Nephron (organoid): ENCODE measurements around the gene PCA3.
"Not testable (repeated sequence)": the region's sequence is repeated elsewhere in the genome, so short reads cannot be mapped to it uniquely, and the experiment has no call there.

ENCODE experiments used
- H3K27ac Mint-ChIP-seq, 3 experiments: 2 replicates each; pipeline ENCODE4 v1.8.0; 2020; ENCODE audit warnings: mixed read lengths in 3 of 3, mild to moderate bottlenecking in 2 of 3, moderate library complexity in 1 of 3
- H3K27me3 Mint-ChIP-seq: 2 replicates; pipeline ENCODE4 v1.8.0; 2021; ENCODE audit warnings: low read depth, mild to moderate bottlenecking, moderate library complexity, mixed read lengths
- H3K36me3 Mint-ChIP-seq: 2 replicates; pipeline ENCODE4 v1.8.0; 2020; ENCODE audit warnings: low read depth, mixed read lengths
- H3K4me1 Mint-ChIP-seq: 2 replicates; pipeline ENCODE4 v1.8.0; 2020; ENCODE audit warnings: mixed read lengths
- H3K4me3 Mint-ChIP-seq, 3 experiments: 2 replicates each; pipeline ENCODE4 v1.8.0; 2020; ENCODE audit warnings: mild to moderate bottlenecking in 3 of 3, mixed read lengths in 3 of 3, moderate library complexity in 2 of 3
- H3K9me3 Mint-ChIP-seq: 2 replicates; pipeline ENCODE4 v1.8.0; 2020; ENCODE audit warnings: mixed read lengths
- CTCF ChIP-seq, 3 experiments: fragments of 200-600 bp; sonication (generic); IDR thresholded peaks; one replicate each; pipeline ENCODE4 v1.5.0; 2021; ENCODE audit warnings: antibody characterized with exemption in 3 of 3; ENCODE audit not compliant: unreplicated experiment in 3 of 3

PCA3 gene

DNA sequence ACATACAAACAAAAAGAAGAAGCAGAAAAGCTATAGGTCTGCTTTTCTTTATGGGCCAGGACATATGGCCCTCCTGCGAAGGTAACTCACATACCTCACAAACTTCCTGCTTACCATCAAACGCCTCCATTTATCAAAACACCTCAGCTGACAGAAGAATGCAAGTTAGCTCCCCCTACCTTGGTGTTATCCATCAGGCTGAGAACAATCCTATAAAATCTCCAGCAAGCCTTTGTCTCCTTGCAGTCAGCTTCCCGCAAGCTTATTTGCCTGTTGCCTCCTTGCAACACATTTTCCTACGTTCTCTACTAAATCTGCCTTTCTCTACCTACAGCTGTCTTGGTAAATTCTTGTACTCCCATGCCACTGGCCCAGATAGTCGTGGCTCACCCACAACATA, 22.7 kb upstream of the PCA3 start:
- Mint-ChIP-seq H3K4me1 (no peaks in the 10 kb centered on the region), H3K9me3 (peaks cover 4% of the 10 kb centered on the region), H3K36me3 (no peaks in the 10 kb centered on the region), H3K27ac (no peak overlapping the region), H3K27me3 (peaks cover 8% of the 10 kb centered on the region), H3K4me3 (no peak overlapping the region)
- TF ChIP-seq CTCF (IDR thresholded peaks at IDR 0.05; ENCODE audit: unreplicated experiment in 3 of 3), result no peak

- not testable (repeated sequence) for H3K27me3 Mint-ChIP-seq, H3K27ac Mint-ChIP-seq, H3K36me3 Mint-ChIP-seq, H3K9me3 Mint-ChIP-seq, H3K4me1 Mint-ChIP-seq, H3K4me3 Mint-ChIP-seq
These were observed 21.3 kb upstream of the PCA3 start for GRCh38 chr9:76742890-76743289.

- Mint-ChIP-seq H3K36me3 (no peaks in the 10 kb centered on the region), H3K9me3 (peaks cover 4% of the 10 kb centered on the region), H3K27me3 (peaks cover 11% of the 10 kb centered on the region), H3K4me3 (no peak overlapping the region), H3K4me1 (peaks cover 9% of the 10 kb centered on the region), H3K27ac (no peak overlapping the region)
- no peak for TF ChIP-seq CTCF (IDR thresholded peaks at IDR 0.05; ENCODE audit: unreplicated experiment in 3 of 3)
These were observed 20.3 kb upstream of the PCA3 start for GRCh38 chr9:76743931-76744330.

DNA sequence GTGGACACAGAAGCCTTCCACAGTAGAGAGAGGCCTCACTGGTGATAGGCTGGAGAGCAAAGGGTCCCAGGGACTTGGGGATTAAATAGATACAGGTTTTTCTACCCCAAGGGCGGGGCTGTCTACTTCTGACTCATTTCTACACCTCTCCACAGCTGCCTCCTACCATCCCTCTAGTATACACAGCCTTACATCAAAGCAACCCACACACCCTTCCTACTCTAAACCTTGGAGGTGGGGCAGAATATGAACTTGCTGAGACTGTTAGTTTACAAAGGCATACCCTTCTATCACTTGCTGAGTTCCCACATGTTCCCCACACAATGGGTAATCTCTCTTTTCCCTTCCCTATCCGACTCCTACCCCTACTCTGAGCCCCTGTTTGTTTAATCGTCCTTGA, 19.9 kb upstream of the PCA3 start:
- H3K36me3 Mint-ChIP-seq, result no peaks in the 10 kb centered on the region
- TF ChIP-seq CTCF (IDR thresholded peaks at IDR 0.05; ENCODE audit: unreplicated experiment in 3 of 3), result no peak
- H3K4me3 Mint-ChIP-seq, result no peak overlapping the region
- H3K4me1 Mint-ChIP-seq, result peaks cover 13% of the 10 kb centered on the region
- no peak overlapping the region for H3K27ac Mint-ChIP-seq
- peaks cover 4% of the 10 kb centered on the region for H3K9me3 Mint-ChIP-seq
- peaks cover 11% of the 10 kb centered on the region for H3K27me3 Mint-ChIP-seq

GRCh38 chr9:76751001-76751400, 13.2 kb upstream of the PCA3 start:
- H3K9me3 Mint-ChIP-seq, result no peaks in the 10 kb centered on the region
- peaks cover 7% of the 10 kb centered on the region for H3K27me3 Mint-ChIP-seq
- H3K36me3 Mint-ChIP-seq, result no peaks in the 10 kb centered on the region
- H3K27ac Mint-ChIP-seq, result peak overlapping the region; percentile 30 to 61 (median 55)
- no peak for TF ChIP-seq CTCF (IDR thresholded peaks at IDR 0.05; ENCODE audit: unreplicated experiment in 3 of 3)
- no peak overlapping the region for H3K4me3 Mint-ChIP-seq
- H3K4me1 Mint-ChIP-seq, result peaks cover 38% of the 10 kb centered on the region

DNA sequence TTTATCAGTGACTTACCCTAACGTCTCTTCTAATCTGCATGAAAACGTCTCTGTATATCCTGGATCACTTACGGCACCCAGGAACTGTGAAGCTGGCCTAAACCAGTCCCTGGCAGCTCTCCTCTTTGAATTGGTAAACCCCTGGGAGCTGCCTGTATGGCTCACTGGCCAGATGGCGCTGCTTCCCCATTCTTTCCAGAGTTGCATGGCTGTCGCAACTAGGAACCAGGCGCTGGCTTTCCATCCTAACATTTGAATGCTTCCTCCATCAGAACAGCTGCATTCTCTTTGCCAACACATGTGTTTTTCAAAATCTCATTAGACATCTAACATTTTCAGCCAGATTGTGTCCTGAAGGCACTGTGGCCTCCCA, 8.0 kb upstream of the PCA3 start:
- no peaks in the 10 kb centered on the region for H3K9me3 Mint-ChIP-seq
- TF ChIP-seq CTCF (IDR thresholded peaks at IDR 0.05; ENCODE audit: unreplicated experiment in 3 of 3), result peak in 1 of 3 experiments; percentile 23

More for the DNA sequence above, 8.0 kb upstream of the PCA3 start:
- H3K27ac Mint-ChIP-seq, result peak overlapping the region in 1 of 3 experiments; percentile 64
- H3K4me1 Mint-ChIP-seq, result peaks cover 17% of the 10 kb centered on the region
- no peak overlapping the region for H3K4me3 Mint-ChIP-seq
- peaks cover 13% of the 10 kb centered on the region for H3K27me3 Mint-ChIP-seq
- H3K36me3 Mint-ChIP-seq, result no peaks in the 10 kb centered on the region
